Astrocyte of the cerebellum (primary cell): ENCODE data around the gene XXYLT1.
"Not testable (repeated sequence)": the region's sequence is repeated elsewhere in the genome, so short reads cannot be mapped to it uniquely, and the experiment has no call there.

ENCODE experiments used
- DNase-seq: peaks from one replicate; pipeline ENCODE4 v3.0.0-alpha.2; 2011; ENCODE audit warnings: low read depth
- H3K4me3 ChIP-seq: 2 replicates; pipeline ENCODE4 v1.5.1; 2011; ENCODE audit warnings: mild to moderate bottlenecking, low read depth, low read length, moderate library complexity
- CTCF ChIP-seq: IDR thresholded peaks from 2 replicates; pipeline ENCODE4 v1.5.1; 2012; ENCODE audit warnings: low read length, low read depth, moderate library complexity, mild to moderate bottlenecking; ENCODE audit errors: missing control alignments
- in situ Hi-C: cut with HindIII; loops from 2 replicates; pipeline ENCODE4 v1.10.0; 2017; ENCODE audit warnings: low sequenced_read_pairs

XXYLT1 gene

DNA sequence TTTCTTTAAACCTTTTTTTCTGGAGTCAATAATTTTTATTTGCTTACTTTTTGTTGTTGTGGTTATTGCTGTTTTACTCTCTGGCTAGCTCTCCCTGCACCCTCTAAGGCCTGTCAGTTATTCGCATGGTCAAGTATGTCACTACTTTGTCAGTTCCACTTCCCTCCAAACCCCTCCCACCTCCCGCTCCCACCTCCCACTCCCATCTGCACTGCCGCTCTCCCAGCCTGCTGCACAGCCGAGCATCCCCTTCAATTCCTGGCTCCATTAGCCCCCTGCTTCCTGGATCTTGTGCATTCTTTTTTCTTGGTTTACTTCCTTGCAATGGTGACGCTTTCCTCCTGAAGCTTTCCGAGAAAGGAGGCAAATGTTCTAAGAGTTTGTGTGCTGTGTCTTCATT, 218.0 kb downstream of the XXYLT1 start:
- no peak overlapping the region for H3K4me3 ChIP-seq
- TF ChIP-seq CTCF: no peak
- in situ Hi-C loops: no loop called here
- no peak for DNase-seq

DNA sequence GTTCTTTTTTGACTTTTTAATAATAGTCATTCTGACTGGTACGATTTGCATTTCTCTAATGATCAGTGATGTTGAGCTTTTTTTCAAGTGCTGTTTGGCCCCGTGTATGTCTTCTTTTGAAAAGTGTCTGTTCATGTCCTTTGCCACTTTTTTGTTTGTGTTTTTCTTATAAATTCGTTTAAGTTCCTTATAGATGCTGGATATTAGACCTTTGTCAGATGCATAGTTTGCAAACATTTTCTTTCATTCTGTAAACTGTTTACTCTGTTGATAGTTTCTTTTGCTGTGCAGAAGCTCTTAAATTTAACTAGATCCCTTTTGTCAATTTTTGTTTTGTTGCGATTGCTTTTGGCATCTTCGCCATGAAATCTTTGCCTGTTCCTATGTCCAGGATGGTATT, 220.7 kb downstream of the XXYLT1 start:
- DNase-seq, H3K4me3 ChIP-seq, in situ Hi-C loops: not testable (repeated sequence)

DNA sequence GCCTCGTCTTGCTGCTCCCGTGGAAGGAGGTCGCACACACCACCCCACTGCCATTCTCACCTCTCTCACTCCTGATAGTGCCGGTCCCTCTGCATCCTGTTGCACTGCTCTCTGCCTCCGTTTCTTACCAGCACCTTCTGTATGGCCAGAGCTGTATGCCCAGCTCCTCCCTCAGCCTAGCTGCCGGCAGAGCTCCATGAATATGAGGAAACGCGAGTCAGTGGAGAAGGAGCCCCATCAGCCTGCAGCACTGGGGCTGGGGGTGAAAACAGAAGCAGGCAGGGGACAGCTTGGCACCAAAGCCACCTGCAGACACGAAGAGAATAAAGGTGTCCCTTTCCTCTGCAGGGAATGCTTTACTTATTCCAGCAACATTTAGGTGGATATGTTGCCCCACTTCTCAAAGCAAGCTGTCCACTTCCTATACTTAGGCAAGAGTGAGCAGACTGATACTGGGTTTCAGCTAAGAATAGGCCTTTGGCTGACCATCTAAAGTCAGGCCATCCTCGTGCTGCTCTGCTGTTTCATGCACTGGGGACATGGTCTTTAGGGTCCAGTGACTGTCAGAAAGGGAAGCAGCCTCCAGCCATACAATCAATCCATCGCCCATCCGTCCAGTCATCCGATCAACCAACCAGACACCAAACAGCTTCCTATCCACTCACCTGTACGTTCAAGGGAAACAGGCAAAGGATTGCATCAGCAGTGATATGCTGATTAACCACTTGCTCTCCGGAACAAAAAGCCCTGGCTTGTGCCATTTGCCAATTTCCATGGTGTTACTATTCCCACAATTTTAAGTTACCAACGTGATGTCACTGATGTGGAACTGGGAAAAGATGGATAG, 222.7 kb downstream of the XXYLT1 start:
- no peak for DNase-seq
- H3K4me3 ChIP-seq: no peak overlapping the region
- TF ChIP-seq CTCF: no peak
- in situ Hi-C loops: no loop called here

- no peak overlapping the region for H3K4me3 ChIP-seq
- in situ Hi-C loops: no loop called here
- TF ChIP-seq CTCF: no peak
- no peak for DNase-seq
Measured at GRCh38 chr3:195047536-195047935, 223.4 kb downstream of the XXYLT1 start.

GRCh38 chr3:195046441-195046840, 224.5 kb downstream of the XXYLT1 start:
- DNase-seq: no peak
- no peak overlapping the region for H3K4me3 ChIP-seq
- in situ Hi-C loops: no loop called here
- TF ChIP-seq CTCF: no peak

- no peak overlapping the region for H3K4me3 ChIP-seq
- TF ChIP-seq CTCF: no peak
- in situ Hi-C loops: no loop called here
- DNase-seq: no peak
Measured at GRCh38 chr3:195045481-195046210, 225.3 kb downstream of the XXYLT1 start.

GRCh38 chr3:195044411-195044810, 226.5 kb downstream of the XXYLT1 start:
- no peak for TF ChIP-seq CTCF
- H3K4me3 ChIP-seq: no peak overlapping the region
- no peak for DNase-seq
- in situ Hi-C loops: no loop called here
